Activated T-helper 9 cell treated with anti-CD3 and anti-CD28 coated beads, Interleukin-2, amount 50 U/mL, for 16 hours (primary cell): Measurements from ENCODE around the gene OPN1MW3.
"Not testable (repeated sequence)": the region's sequence is repeated elsewhere in the genome, so short reads cannot be mapped to it uniquely, and the experiment has no call there.

Source experiments
- DNase-seq: peaks from one replicate; pipeline ENCODE4 v3.0.0-alpha.2; 2020; ENCODE audit warnings: low read depth

Gene OPN1MW3

GRCh38 chrX:154257282-154257681 lies at the start of gene OPN1MW3:
Gene OPN1MW3, plus strand, starts transcription at chrX:154257582. Its CDS starts 38 bp downstream, at chrX:154257620.
- DNase-seq = not testable (repeated sequence)

DNA sequence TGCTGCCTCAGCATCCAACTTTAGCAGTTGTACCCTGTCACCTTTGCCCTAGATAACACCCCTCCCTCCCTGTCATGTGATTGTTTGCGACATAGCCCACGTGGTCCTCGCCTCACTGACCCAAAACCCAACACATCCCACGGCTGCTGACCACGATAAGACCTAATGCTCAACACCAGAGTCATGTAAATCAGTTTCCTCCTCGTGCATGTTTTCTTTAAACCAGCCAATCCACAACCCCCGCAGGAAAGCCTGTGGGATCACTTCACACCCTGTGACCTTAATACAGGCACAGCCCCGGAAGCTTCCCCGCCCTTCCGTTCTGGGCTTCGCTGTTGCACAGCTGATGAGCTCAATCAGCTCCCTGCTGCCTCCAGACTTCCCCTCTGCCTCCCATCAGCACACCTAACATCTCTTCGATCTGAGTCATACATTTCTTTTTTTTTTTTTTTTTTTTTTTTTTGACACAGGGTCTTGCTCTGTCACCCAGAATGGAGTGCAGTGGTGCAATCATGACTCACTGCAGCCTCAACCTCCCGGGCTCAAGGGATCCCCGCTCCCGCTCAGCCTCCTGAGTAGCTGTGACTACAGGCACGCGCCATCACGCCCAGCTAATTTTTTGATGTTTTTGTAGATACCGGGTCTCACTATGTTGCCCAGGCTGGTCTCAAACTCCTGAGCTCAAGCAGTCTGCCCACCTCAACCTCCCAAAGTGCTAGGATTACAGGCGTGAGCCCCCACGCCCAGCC lies 47.5 kb upstream of the OPN1MW3 start:
- not testable (repeated sequence) for DNase-seq

DNA sequence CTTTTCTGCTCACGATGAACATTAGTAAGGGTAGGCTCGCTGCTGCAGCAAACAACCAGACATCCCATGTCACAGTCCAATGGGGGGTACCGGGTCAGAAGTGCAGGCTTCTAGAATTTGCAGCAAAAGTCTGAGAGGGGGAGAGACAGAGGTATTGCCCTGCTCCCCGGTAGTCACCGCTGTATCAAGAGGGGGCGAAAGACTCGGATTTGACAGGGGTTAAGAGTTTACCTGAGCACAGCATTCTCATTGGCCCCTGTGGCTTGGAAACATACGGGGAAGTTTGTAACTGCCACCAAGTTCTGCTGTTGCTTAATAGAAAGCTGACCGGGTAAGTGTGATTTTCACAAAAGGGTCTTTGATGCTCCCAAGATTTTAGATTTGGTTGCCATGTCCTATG lies 46.3 kb upstream of the OPN1MW3 start:
- not testable (repeated sequence) for DNase-seq

DNA sequence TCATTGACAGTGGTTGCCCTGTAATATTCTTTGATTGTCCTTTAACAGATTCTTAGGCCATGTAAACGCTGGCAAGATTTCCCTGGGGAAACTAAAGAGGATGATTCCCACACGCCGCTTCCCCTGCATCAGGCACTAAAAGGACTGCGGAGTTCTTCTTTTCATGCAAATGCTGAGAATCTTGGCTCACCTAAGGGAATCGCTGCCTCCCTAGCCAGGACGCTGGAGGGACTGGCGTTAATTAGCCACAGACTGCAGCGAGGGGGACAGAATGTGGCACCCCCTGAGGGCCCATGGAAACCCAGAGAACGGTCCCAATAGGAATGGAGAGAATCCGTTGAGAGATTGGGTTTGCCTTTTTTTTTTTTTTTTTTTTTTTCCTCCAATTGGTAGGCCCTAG lies 45.9 kb upstream of the OPN1MW3 start:
- not testable (repeated sequence) for DNase-seq

DNA sequence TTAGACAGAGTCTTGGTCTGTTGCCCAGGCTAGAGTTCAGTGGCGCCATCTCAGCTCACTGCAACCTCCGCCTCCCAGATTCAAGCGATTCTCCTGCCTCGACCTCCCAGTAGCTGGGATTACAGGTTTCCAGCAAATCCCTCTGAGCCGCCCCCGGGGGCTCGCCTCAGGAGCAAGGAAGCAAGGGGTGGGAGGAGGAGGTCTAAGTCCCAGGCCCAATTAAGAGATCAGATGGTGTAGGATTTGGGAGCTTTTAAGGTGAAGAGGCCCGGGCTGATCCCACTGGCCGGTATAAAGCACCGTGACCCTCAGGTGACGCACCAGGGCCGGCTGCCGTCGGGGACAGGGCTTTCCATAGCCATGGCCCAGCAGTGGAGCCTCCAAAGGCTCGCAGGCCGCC lies 37.9 kb upstream of the OPN1MW3 start, which contains the start of gene OPN1MW2:
Gene OPN1MW2, plus strand, starts transcription at position 301 of the 400 bp plus-strand sequence. Its CDS starts 60 bp downstream, at position 361.
- DNase-seq = not testable (repeated sequence)

GRCh38 chrX:154225292-154225691 lies 32.1 kb upstream of the OPN1MW3 start:
- DNase-seq = not testable (repeated sequence)

- not testable (repeated sequence) for DNase-seq
Measured at GRCh38 chrX:154226706-154227105, 30.7 kb upstream of the OPN1MW3 start.

DNA sequence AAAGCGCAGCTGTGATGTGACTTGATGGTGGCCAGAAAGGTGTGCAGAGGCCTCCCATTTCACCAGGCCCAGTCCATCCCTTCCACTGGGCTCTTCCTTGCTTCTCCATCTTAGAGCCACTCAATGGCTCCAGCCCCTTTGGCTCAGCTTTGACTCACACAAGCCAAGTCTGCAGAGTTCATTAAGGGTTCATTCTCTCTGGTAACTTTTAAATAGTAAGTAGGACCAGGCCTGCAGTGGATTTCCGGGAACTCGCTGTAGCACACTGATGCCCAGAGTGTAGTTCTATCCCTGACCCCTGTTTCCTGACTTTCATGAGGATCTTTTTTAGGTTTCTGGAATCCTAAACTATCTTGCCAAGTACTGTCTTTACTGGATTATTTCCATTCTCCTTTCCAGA lies 25.9 kb upstream of the OPN1MW3 start:
- DNase-seq = not testable (repeated sequence)

DNA sequence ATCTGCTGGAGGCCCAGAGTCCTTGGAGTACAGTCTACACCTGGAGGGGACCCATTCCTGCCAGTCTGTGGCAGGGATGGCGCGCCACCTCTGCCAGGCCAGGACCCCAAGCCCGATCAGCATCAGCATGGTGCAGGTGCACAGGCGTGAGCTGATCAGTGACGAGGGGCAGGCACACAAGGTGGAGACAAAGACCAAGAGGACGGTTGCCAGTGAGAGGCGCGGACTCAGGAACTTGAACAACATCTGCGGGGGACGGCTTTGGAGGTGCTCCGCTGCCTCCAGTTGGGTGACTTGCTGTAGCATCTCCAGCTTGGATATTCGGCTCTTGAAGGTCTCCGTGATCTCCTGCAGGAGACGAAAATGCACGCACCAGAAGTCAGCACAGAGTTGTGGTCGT lies 23.8 kb upstream of the OPN1MW3 start:
- DNase-seq = not testable (repeated sequence)

DNA sequence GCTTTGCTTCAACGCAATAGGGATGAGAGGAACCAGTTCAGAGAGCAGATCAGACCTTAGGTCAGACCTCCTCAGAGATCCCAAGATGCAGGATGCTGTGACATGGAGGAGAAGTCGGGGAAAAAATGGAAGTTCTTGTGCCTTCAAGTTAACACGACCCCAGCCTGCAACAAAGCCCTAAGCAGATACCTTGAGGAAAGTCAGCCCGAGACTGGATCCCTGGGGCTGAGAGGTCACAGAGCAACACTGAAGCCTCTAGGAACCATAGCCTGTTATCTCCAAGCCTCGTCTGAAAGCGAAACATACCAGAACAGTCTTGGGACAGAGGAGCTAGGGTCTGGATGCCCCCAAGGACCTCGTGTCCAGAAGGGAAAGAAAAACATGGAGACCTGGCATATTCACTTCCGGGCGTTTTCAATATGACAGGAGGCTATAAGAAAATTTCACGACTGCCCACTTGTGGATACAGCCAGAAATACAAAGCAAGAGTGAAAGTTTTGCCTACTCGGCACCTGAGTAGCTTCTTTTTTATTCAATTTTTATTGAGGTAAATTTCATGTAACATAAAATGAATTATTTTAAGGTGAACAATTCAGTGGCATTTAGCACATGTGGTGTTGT lies 18.3 kb upstream of the OPN1MW3 start:
- DNase-seq = not testable (repeated sequence)

DNA sequence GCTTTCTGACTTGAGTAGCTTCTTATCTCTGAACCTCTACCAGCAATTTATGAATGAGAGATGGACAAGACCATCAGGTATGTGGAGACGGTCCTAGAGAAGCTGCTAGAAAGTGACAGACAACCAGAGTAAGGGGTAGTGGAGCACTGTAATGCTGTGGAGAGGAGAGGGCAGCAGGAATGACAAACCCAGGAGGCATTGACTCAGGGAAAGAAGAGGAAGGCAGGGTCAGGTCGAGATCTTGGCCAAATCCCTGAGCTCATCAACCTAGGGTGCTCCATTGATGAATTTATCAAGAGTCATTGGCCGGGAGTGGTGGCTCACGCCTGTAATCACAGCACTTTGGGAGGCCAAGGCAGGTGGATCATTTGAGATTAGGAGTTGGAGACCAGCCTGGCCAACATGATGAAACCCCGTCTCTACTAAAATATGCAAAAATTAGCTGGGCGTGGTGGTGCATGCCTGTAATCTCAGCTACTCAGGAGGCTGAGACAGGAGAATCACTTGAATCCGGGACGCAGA lies 17.3 kb upstream of the OPN1MW3 start:
- DNase-seq = not testable (repeated sequence)

DNA sequence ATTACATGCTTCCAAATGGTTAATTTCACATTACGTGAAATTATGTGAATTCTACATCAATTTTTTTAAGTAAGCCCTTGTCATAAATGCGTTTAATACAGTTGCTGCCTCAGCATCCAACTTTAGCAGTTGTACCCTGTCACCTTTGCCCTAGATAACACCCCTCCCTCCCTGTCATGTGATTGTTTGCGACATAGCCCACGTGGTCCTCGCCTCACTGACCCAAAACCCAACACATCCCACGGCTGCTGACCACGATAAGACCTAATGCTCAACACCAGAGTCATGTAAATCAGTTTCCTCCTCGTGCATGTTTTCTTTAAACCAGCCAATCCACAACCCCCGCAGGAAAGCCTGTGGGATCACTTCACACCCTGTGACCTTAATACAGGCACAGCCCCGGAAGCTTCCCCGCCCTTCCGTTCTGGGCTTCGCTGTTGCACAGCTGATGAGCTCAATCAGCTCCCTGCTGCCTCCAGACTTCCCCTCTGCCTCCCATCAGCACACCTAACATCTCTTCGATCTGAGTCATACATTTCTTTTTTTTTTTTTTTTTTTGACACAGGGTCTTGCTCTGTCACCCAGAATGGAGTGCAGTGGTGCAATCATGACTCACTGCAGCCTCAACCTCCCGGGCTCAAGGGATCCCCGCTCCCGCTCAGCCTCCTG lies 9.9 kb upstream of the OPN1MW3 start:
- DNase-seq = not testable (repeated sequence)

DNA sequence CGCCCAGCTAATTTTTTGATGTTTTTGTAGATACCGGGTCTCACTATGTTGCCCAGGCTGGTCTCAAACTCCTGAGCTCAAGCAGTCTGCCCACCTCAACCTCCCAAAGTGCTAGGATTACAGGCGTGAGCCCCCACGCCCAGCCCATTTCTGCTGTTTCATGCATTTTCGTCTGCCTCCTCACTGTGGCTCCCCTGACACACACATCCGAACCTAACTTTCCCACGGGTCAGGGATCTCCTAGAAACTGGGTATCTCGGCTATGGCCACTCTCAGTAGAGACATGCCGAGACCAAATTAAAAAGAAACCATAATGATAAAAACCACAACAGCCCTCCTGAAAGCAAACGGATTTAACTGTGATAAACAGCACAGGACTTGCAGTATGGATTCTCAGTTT lies 9.3 kb upstream of the OPN1MW3 start:
- DNase-seq = not testable (repeated sequence)

- not testable (repeated sequence) for DNase-seq
Measured at GRCh38 chrX:154258711-154259110, 1.3 kb downstream of the OPN1MW3 start.

- DNase-seq = not testable (repeated sequence)
Measured at GRCh38 chrX:154263072-154263471, 5.7 kb downstream of the OPN1MW3 start.

- DNase-seq = not testable (repeated sequence)
Measured at GRCh38 chrX:154269245-154269644, 11.9 kb downstream of the OPN1MW3 start.

DNA sequence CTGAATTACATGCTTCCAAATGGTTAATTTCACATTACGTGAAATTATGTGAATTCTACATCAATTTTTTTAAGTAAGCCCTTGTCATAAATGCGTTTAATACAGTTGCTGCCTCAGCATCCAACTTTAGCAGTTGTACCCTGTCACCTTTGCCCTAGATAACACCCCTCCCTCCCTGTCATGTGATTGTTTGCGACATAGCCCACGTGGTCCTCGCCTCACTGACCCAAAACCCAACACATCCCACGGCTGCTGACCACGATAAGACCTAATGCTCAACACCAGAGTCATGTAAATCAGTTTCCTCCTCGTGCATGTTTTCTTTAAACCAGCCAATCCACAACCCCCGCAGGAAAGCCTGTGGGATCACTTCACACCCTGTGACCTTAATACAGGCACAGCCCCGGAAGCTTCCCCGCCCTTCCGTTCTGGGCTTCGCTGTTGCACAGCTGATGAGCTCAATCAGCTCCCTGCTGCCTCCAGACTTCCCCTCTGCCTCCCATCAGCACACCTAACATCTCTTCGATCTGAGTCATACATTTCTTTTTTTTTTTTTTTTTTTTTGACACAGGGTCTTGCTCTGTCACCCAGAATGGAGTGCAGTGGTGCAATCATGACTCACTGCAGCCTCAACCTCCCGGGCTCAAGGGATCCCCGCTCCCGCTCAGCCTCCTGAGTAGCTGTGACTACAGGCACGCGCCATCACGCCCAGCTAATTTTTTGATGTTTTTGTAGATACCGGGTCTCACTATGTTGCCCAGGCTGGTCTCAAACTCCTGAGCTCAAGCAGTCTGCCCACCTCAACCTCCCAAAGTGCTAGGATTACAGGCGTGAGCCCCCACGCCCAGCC lies 27.3 kb downstream of the OPN1MW3 start:
- DNase-seq = not testable (repeated sequence)

DNA sequence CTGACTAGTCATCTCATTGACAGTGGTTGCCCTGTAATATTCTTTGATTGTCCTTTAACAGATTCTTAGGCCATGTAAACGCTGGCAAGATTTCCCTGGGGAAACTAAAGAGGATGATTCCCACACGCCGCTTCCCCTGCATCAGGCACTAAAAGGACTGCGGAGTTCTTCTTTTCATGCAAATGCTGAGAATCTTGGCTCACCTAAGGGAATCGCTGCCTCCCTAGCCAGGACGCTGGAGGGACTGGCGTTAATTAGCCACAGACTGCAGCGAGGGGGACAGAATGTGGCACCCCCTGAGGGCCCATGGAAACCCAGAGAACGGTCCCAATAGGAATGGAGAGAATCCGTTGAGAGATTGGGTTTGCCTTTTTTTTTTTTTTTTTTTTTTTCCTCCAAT lies 29.0 kb downstream of the OPN1MW3 start:
- not testable (repeated sequence) for DNase-seq

DNA sequence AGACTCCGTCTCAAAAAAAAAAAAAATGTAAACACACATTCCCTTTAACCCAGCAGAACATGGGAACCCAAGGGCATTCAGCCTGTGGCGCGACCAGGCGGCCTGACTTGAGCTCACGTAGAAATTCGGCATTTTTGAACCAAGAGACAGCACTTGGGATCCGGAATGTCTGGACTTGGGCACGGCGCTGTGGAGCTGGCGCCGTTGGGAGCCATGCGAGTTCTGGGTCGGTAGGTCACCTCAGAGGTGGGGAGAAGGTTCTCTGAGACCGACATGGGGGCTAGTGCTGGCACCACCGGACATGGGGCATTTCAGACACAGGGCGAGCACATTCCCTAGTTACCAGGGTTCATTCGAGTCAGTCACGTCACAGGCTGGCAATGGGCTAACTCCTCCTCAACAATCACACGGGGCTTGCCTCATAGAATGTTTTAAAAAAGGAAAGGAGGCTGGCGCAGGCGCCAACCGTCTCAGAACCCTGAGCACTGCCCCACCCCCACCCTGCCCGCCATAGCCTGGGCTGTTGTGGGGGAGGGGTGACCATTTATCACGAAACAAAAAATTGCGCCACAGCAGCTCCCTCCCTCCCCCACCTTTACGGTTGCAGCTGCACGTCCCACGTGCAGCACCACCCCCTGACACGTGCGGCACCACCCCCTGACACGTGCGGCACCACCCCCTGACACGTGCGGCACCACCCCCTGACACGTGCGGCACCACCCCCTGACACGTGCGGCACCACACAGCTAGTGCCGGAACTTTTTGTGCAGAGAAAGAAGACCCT lies 37.6 kb downstream of the OPN1MW3 start, which contains the start of gene TEX28:
Gene TEX28, minus strand, starts transcription at position 334 of the 784 bp plus-strand sequence. CDS start 3,007 bp downstream, outside the sequence.
- DNase-seq = no peak

GRCh38 chrX:154295664-154296310 lies 38.4 kb downstream of the OPN1MW3 start, which contains the start of gene TKTL1:
Gene TKTL1, plus strand, starts transcription at chrX:154295795. Its CDS starts 65 bp downstream, at chrX:154295860.
- no peak for DNase-seq
